HepG2 (cell line): ENCODE measurements around the gene PCDH12.

Source experiments
- BCL6 ChIP-seq: IDR thresholded peaks from 2 replicates; pipeline ENCODE4 v1.6.1; 2016; ENCODE audit warnings: missing genetic modification reagents, missing compliant biosample characterization
- BRD4 ChIP-seq: sonication (generic); formaldehyde crosslinking; IDR thresholded peaks from 2 replicates; pipeline ENCODE4 v1.4.0; 2020; ENCODE audit warnings: missing genetic modification reagents
- CHD4 ChIP-seq: fragments of 200-600 bp; sonication (generic); IDR thresholded peaks from 2 replicates; pipeline ENCODE4 v1.7.0; 2017; ENCODE audit warnings: mild to moderate bottlenecking, low read length, borderline replicate concordance
- NFKB2 ChIP-seq: sonication (generic); formaldehyde crosslinking; IDR thresholded peaks from 2 replicates; pipeline ENCODE4 v1.4.0; 2020; ENCODE audit warnings: missing genetic modification reagents, borderline replicate concordance
- SIN3A ChIP-seq: IDR thresholded peaks from 2 replicates; pipeline ENCODE4 v1.6.1; 2011; ENCODE audit warnings: low read depth, mild to moderate bottlenecking, control low read depth, low read length, borderline replicate concordance
- SRSF4 ChIP-seq: fragments of 200-400 bp; formaldehyde crosslinking; IDR thresholded peaks from one replicate; pipeline ENCODE4 v1.6.1; 2018; ENCODE audit warnings: mild to moderate bottlenecking, low read depth, low read length, moderate library complexity; ENCODE audit not compliant: poor library complexity, severe bottlenecking
- TMF1 ChIP-seq: sonication (generic); formaldehyde crosslinking; IDR thresholded peaks from 2 replicates; pipeline ENCODE4 v1.8.1; 2022; ENCODE audit warnings: low read depth, missing genetic modification reagents
- ZFP91 ChIP-seq: sonication (generic); formaldehyde crosslinking; IDR thresholded peaks from 2 replicates; pipeline ENCODE4 v1.9.0; 2022; ENCODE audit warnings: missing genetic modification reagents, mild to moderate bottlenecking, borderline replicate concordance
- ZMYM3 ChIP-seq: sonication (generic); formaldehyde crosslinking; IDR thresholded peaks from 2 replicates; pipeline ENCODE4 v1.5.1; 2020; ENCODE audit warnings: mild to moderate bottlenecking, missing genetic modification reagents
- ZMYM4 ChIP-seq: sonication (generic); formaldehyde crosslinking; IDR thresholded peaks from 2 replicates; pipeline ENCODE4 v1.8.1; 2023; ENCODE audit warnings: mild to moderate bottlenecking, missing genetic modification reagents
- ZNF30 ChIP-seq: sonication (generic); formaldehyde crosslinking; IDR thresholded peaks from 2 replicates; pipeline ENCODE4 v1.5.0; 2020; ENCODE audit warnings: mild to moderate bottlenecking, missing genetic modification reagents
- ZNF331 ChIP-seq: sonication (generic); formaldehyde crosslinking; IDR thresholded peaks from 2 replicates; pipeline ENCODE4 v1.4.0; 2020; ENCODE audit warnings: missing genetic modification reagents
- ZNF740 ChIP-seq: sonication (generic); formaldehyde crosslinking; IDR thresholded peaks from 2 replicates; pipeline ENCODE4 v1.4.0; 2020; ENCODE audit warnings: missing genetic modification reagents

GRCh38 chr5:141949511-141949910 lies 8.5 kb downstream of the PCDH12 start:
- TF ChIP-seq ZNF740 (CRISPR knock-in tag) (no peak), ZNF30 (CRISPR knock-in tag) (no peak), BCL6 (CRISPR knock-in tag) (no peak), SRSF4 (no peak), SIN3A (no peak), TMF1 (CRISPR knock-in tag) (no peak), ZNF331 (CRISPR knock-in tag) (no peak), CHD4 (no peak), NFKB2 (CRISPR knock-in tag) (no peak), ZMYM4 (CRISPR knock-in tag) (no peak), BRD4 (no peak), ZFP91 (CRISPR knock-in tag) (no peak), ZMYM3 (no peak)
